SK-N-SH (cell line): ENCODE measurements around the gene MARK3.

Experiments
- GABPA ChIP-seq: IDR thresholded peaks from 2 replicates; pipeline ENCODE4 v1.4.0; 2012; ENCODE audit warnings: low read depth, mild to moderate bottlenecking
- TF ChIP-seq, protein P1 (sequence below): fragments of 200-600 bp; sonication (generic); IDR thresholded peaks from 2 replicates; pipeline ENCODE4 v1.6.1; 2017; ENCODE audit warnings: antibody characterized with exemption, mild to moderate bottlenecking, moderate library complexity
- TF ChIP-seq, protein P2 (sequence below): fragments of 150-350 bp; IDR thresholded peaks from 2 replicates; pipeline ENCODE4 v1.6.1; 2017; ENCODE audit warnings: antibody characterized with exemption, low read length, low read depth, borderline replicate concordance

DNA sequence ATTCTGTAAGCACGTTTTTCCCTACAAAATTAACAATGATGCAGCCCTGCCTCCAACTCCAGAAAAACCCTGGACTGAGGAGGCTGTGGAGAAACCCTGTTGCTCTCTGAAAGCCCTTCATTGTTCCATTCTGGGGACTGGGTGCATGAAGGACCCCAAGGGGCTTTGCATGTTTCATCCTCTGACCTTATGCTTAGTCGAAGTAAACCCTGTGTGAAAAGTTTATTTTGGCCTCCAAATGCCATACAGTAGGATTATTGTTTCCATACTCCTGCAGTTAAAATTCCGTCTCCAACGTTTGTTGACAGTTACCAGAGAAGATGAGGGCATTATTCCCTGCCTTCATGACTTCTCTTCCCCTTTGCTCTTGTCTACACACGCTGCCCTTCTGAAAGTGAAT lies 91.4 kb downstream of the MARK3 start:
- TF ChIP-seq, protein P1, sequence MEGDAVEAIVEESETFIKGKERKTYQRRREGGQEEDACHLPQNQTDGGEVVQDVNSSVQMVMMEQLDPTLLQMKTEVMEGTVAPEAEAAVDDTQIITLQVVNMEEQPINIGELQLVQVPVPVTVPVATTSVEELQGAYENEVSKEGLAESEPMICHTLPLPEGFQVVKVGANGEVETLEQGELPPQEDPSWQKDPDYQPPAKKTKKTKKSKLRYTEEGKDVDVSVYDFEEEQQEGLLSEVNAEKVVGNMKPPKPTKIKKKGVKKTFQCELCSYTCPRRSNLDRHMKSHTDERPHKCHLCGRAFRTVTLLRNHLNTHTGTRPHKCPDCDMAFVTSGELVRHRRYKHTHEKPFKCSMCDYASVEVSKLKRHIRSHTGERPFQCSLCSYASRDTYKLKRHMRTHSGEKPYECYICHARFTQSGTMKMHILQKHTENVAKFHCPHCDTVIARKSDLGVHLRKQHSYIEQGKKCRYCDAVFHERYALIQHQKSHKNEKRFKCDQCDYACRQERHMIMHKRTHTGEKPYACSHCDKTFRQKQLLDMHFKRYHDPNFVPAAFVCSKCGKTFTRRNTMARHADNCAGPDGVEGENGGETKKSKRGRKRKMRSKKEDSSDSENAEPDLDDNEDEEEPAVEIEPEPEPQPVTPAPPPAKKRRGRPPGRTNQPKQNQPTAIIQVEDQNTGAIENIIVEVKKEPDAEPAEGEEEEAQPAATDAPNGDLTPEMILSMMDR, result no peak
- no peak for TF ChIP-seq GABPA
- TF ChIP-seq, protein P2, sequence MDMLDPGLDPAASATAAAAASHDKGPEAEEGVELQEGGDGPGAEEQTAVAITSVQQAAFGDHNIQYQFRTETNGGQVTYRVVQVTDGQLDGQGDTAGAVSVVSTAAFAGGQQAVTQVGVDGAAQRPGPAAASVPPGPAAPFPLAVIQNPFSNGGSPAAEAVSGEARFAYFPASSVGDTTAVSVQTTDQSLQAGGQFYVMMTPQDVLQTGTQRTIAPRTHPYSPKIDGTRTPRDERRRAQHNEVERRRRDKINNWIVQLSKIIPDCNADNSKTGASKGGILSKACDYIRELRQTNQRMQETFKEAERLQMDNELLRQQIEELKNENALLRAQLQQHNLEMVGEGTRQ, result no peak
